HL-60 (cell line): ENCODE measurements around the gene ATP6V0D1.

Experiments
- DNase-seq, 2 experiments: peaks; one replicate each; pipeline ENCODE4 v3.0.0-alpha.2; 2010 to 2020; ENCODE audit warnings: low read depth in 1 of 2, low spot score in 1 of 2
- H3K27ac ChIP-seq: fragments of 250-450 bp; sonication (Bioruptor Pico); replicated peaks from 2 replicates; pipeline ENCODE4 v1.5.1; 2020; ENCODE audit warnings: mild to moderate bottlenecking, moderate library complexity
- H3K27me3 ChIP-seq: fragments of 250-450 bp; sonication (Bioruptor Pico); 2 replicates; pipeline ENCODE4 v1.5.1; 2021; ENCODE audit warnings: mild to moderate bottlenecking, moderate library complexity; ENCODE audit not compliant: insufficient read depth, poor library complexity, severe bottlenecking
- H3K4me3 ChIP-seq: replicated peaks from 2 replicates; pipeline ENCODE4 v1.5.1; 2011; ENCODE audit warnings: mild to moderate bottlenecking, control low read depth, low read length; ENCODE audit not compliant: insufficient read depth
- CTCF ChIP-seq: IDR thresholded peaks from one replicate; pipeline ENCODE4 v1.5.1; 2011; ENCODE audit warnings: low read length, control low read depth, inconsistent platforms; ENCODE audit not compliant: insufficient read depth
- GABPA ChIP-seq: IDR thresholded peaks from 2 replicates; pipeline ENCODE4 v1.6.1; 2012; ENCODE audit warnings: low read depth
- POLR2AphosphoS5 ChIP-seq: IDR thresholded peaks from 2 replicates; pipeline ENCODE4 v1.6.1; 2012; ENCODE audit warnings: low read depth
- REST ChIP-seq: IDR thresholded peaks from 2 replicates; pipeline ENCODE4 v1.6.1; 2012; ENCODE audit warnings: low read depth; ENCODE audit not compliant: insufficient replicate concordance
- SPI1 ChIP-seq: IDR thresholded peaks from 2 replicates; pipeline ENCODE4 v1.6.1; 2012; ENCODE audit warnings: low read depth, mild to moderate bottlenecking, borderline replicate concordance

Gene ATP6V0D1

GRCh38 chr16:67468731-67469130, 12.2 kb downstream of the ATP6V0D1 start:
- TF ChIP-seq GABPA (no peak), REST (no peak), POLR2AphosphoS5 (no peak), SPI1 (no peak), CTCF (no peak)
- no peak overlapping the region for H3K4me3 ChIP-seq
- DNase-seq, result no peak
- H3K27ac ChIP-seq, result no peak overlapping the region
- H3K27me3 ChIP-seq, result no peaks in the 10 kb centered on the region

GRCh38 chr16:67466581-67466980, 14.4 kb downstream of the ATP6V0D1 start:
- Histone ChIP-seq H3K4me3 (no peak overlapping the region), H3K27ac (no peak overlapping the region), H3K27me3 (no peaks in the 10 kb centered on the region)
- DNase-seq, result no peak
- no peak for TF ChIP-seq GABPA
- TF ChIP-seq SPI1, result no peak
- TF ChIP-seq POLR2AphosphoS5, result no peak
- TF ChIP-seq REST, result no peak
- TF ChIP-seq CTCF, result no peak

- TF ChIP-seq POLR2AphosphoS5, result no peak
- no peak for TF ChIP-seq SPI1
- TF ChIP-seq CTCF, result no peak
- no peak overlapping the region for H3K27ac ChIP-seq
- DNase-seq, result no peak
- H3K27me3 ChIP-seq, result no peaks in the 10 kb centered on the region
- no peak overlapping the region for H3K4me3 ChIP-seq
Measured at GRCh38 chr16:67464565-67464964, 16.4 kb downstream of the ATP6V0D1 start.

GRCh38 chr16:67463691-67464090, 17.3 kb downstream of the ATP6V0D1 start:
- TF ChIP-seq CTCF (no peak), GABPA (no peak), REST (no peak), SPI1 (no peak), POLR2AphosphoS5 (no peak)
- no peak for DNase-seq
- H3K27me3 ChIP-seq, result no peaks in the 10 kb centered on the region
- H3K27ac ChIP-seq, result no peak overlapping the region
- no peak overlapping the region for H3K4me3 ChIP-seq
